ENCODE data around the gene SYT17. TPM values are rescaled to one million over a fixed set of nuclear protein-coding genes. Genes with fewer than 3 reads are reported as not detected.

Gene SYT17
- total RNA-seq, 1 experiment from 2014 or later, result 5.3 TPM

DNA sequence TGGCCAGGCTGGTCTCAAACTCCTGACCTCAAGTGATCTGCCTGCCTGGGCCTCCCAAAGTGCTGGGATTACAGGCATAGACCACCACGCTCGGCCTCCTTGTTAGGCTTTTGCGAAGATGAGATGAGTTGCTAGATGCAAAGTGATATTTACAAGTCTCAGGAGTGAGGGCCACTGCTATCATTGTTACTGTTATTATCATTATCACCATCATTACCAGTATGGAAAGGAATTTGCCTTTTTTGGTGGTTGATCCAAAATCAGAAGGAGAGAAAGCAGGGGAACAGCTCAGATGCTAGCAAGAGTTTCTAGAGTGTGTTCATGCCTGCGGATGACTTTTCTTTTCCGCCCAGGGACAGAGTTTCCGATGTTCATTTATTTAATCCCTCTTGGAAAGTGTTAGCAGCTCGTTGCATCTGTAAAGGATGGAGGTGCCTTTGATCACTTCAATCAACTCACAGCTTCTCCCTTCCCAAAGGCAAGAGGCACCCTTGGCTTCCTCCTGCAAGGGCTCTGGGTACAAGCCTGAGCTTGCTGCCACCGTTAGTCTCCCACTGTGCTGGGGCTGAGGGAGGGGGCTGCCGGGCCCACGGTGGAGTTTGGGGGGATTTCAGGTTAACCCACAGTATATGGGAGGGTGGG, 32.7 kb upstream of the SYT17 start:
- H3K4me3 ChIP-seq (ENCODE audit: insufficient read depth, low read depth, low read length), result no peak overlapping the region
- H3K27me3 ChIP-seq (ENCODE audit: control insufficient read depth, insufficient read depth, low read length), result no peaks in the 10 kb centered on the region
- H3K36me3 ChIP-seq (replicated peaks; ENCODE audit: control insufficient read depth, insufficient read depth, low read length), result no peaks in the 10 kb centered on the region
- no peak for DNase-seq

DNA sequence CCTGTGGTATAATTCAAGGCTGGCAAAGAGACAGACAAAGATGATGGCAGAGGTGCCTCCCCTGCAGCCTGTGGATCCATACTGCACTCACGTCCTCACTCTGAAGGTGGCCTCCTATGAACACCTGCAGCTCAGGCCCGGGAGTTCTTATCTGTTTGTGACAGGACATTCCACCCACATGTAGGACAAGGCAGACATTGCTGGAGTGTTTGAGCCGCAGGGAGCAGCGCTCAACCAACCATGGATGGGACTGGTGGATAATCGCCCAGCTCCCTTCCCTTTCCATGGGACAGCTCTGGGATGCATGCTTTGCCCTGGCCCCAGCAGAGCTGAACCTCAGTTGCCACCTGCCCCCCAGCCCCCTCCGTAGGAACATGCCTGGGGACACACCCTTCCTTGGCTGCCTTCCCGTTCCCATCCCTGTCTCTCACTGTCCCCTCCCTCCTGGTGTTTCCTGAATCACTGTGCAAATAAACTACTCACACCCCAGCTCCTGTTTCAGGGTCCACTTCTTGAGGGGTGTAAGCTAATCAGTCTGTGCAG, 32.1 kb upstream of the SYT17 start:
- no peak for DNase-seq
- H3K36me3 ChIP-seq (replicated peaks; ENCODE audit: control insufficient read depth, insufficient read depth, low read length), result no peaks in the 10 kb centered on the region
- no peak overlapping the region for H3K4me3 ChIP-seq (ENCODE audit: insufficient read depth, low read depth, low read length)
- no peaks in the 10 kb centered on the region for H3K27me3 ChIP-seq (ENCODE audit: control insufficient read depth, insufficient read depth, low read length)

DNA sequence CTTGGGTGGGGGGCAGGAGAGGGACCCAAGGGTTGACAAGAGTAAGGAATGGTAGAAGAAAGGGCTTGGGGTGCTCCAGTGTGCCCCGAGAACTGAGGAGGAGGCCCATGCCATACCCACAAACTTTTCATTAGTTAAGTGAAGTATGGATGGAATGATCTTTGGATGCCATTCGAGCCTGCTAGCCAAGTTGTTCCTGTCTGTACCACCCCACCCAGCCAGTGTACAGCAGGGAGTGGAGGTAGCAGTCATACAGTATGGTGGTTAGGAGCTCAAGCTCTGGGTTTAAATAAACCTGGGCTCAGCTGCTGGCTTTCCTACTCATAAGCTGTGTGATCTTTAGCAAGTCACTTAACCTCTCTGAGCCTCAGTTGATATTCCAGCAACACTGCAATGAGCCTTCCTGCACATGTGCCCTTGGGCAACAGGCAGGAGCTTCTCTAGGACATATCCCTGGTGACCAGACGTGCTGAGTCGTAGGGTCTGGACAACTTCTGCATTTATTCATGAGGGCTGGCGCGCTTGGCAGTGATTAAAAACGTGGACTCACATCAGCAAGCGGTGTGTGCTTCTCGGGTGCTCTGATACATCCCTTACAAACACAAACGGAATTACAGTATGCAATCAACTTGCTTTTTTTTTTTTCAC, 31.4 kb upstream of the SYT17 start:
- H3K36me3 ChIP-seq (replicated peaks; ENCODE audit: control insufficient read depth, insufficient read depth, low read length), result no peaks in the 10 kb centered on the region
- H3K4me3 ChIP-seq (ENCODE audit: insufficient read depth, low read depth, low read length), result no peak overlapping the region
- DNase-seq, result no peak
- H3K27me3 ChIP-seq (ENCODE audit: control insufficient read depth, insufficient read depth, low read length), result no peaks in the 10 kb centered on the region

DNA sequence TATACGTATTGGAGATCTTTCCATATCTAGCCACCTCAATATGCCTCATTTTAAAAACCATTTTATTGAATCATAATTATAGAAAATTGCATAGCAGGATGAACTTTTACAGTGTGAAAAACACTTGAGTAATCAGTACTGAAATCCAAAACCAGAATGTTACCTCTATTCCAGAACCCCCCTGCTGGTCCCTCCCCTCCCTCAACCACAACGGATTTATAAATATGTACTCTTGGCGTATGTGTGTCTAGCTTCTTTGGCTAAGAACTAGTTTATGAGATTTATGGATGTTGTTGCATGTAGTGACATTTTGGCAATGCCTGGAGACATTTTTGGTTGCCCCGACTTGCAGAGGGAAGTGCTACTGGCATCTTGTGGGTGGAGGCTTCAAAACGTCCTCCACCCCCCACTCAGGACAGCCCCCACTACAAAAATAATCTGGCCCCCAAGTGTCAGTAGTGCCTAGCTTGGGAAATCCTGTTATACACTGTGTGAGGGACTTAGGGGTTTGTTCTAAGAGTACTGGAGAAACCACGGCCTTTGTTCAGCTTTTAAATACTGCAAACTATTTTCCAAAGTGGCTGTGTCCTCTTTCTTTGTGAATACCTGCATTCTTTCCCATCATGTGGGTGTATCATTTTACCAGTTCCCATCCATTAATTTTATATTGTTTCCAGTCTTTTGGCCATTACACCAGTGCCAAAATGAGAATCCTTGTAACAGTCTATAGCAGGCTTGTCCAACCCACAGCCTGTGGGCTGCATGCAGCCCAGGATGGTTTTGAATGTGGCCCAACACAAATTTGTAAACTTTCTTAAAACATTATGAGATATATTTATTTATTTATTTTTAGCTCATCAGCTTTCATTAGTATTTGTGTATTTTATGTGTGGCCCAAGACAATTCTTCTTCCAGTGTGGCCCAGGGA, 30.6 kb upstream of the SYT17 start:
- Histone ChIP-seq H3K27me3 (ENCODE audit: control insufficient read depth, insufficient read depth, low read length) (no peaks in the 10 kb centered on the region), H3K4me3 (ENCODE audit: insufficient read depth, low read depth, low read length) (no peak overlapping the region), H3K36me3 (replicated peaks; ENCODE audit: control insufficient read depth, insufficient read depth, low read length) (no peaks in the 10 kb centered on the region)
- no peak for DNase-seq

DNA sequence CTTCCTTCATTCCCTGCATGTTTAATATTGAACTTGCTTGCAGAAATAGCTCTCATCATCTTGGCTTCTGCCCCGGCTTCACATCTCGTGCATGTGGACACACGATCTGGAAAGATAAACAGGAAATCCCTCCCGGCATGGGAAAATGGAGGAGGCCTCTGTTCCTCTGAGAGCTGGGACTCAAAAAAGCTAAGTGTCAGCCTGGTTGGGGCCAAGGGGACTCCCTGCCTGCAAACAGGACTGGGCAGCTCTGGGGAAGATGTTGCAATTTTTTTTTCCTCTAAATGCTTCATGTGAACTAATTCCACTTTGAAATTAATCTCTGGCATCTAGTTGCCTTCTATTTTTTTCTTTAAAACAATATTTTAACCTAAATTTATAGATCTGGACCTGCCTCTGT, 29.4 kb upstream of the SYT17 start:
- no peak for DNase-seq
- Histone ChIP-seq H3K27me3 (ENCODE audit: control insufficient read depth, insufficient read depth, low read length) (no peaks in the 10 kb centered on the region), H3K4me3 (ENCODE audit: insufficient read depth, low read depth, low read length) (no peak overlapping the region), H3K36me3 (replicated peaks; ENCODE audit: control insufficient read depth, insufficient read depth, low read length) (no peaks in the 10 kb centered on the region)

DNA sequence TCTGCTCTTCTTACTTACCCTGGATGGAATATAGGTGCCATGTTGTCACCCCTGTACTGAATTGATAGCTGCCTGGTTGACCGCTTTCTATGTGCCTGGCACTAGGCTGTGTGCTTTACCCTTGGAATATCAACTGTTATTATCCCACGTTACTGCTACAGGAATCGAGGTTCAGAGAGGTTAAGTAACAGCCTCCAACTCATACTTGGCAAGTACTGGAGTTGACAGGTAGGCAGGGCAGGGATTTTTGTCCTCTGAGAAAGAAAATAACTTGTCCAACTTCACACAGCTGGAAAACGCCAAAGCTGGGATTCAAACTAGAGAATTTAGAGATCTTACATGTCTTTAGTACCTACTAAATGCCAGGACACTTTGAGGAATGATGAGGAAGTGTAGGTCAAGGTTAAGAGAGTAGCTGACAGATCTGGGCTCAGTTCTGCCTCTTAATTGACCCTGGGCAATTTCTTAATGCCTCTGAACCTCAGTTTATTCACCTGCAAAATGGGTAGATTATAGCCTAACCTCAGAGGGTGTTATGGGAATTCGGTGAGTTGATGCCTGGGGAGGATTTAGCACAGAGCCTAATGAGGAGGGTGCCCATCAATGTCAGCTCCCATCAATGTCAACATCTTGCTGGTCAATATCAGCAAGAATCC, 28.5 kb upstream of the SYT17 start:
- no peak overlapping the region for H3K4me3 ChIP-seq (ENCODE audit: insufficient read depth, low read depth, low read length)
- no peaks in the 10 kb centered on the region for H3K36me3 ChIP-seq (replicated peaks; ENCODE audit: control insufficient read depth, insufficient read depth, low read length)
- DNase-seq, result no peak
- no peaks in the 10 kb centered on the region for H3K27me3 ChIP-seq (ENCODE audit: control insufficient read depth, insufficient read depth, low read length)

DNA sequence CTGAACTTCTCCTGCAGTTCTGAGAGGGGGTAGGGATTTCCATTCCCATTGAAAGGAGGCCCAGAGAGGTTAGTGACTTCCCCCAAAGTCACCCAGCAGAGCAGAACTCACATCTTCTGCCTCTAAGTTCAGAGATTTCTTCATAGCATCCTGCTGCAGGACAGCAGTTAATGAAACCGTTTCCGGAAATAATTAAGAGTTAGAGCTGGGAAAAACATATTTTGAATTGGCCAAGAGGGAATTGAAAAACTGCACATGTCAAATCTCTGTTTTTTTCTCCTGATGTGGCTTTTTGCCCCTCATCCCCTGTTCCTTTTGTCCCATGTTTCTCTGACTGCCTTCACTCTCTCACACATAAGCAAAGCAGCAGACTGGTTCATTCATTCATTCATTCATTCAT, 27.6 kb upstream of the SYT17 start:
- no peak for DNase-seq
- H3K27me3 ChIP-seq (ENCODE audit: control insufficient read depth, insufficient read depth, low read length), result no peaks in the 10 kb centered on the region
- H3K4me3 ChIP-seq (ENCODE audit: insufficient read depth, low read depth, low read length), result no peak overlapping the region
- no peaks in the 10 kb centered on the region for H3K36me3 ChIP-seq (replicated peaks; ENCODE audit: control insufficient read depth, insufficient read depth, low read length)

DNA sequence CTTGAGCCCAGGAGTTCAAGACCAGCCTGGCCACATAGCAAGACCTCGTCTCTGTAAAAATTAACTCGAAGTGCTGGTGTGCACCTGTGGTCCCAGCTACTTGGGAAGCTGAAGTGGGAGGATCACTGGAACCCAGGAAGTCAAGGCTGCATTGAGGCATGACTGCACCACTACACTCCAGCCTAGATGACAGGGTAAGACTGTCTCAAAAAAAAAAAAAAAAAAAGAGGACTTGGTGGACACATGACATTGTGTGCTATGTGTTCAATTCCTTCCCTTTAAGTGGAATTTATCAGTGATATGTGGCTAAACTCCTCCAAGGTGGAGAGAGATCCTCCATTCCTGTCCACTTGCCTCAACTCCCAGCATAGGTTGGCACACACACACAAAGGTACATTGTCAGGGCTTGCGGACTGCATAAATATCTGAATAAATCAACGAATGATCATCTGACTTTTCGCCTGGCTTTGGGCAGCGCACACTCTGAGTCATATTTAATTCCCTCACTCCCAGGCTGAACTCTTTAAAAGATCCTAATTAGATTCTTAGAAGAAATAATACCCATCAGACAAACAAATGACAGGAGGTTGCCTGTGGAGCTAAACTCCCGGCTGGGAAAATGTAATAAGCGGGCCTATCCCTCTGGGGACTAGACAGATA, 25.0 kb upstream of the SYT17 start:
- H3K27me3 ChIP-seq (ENCODE audit: control insufficient read depth, insufficient read depth, low read length), result no peaks in the 10 kb centered on the region
- no peak for DNase-seq
- no peaks in the 10 kb centered on the region for H3K36me3 ChIP-seq (replicated peaks; ENCODE audit: control insufficient read depth, insufficient read depth, low read length)
- no peak overlapping the region for H3K4me3 ChIP-seq (ENCODE audit: insufficient read depth, low read depth, low read length)

DNA sequence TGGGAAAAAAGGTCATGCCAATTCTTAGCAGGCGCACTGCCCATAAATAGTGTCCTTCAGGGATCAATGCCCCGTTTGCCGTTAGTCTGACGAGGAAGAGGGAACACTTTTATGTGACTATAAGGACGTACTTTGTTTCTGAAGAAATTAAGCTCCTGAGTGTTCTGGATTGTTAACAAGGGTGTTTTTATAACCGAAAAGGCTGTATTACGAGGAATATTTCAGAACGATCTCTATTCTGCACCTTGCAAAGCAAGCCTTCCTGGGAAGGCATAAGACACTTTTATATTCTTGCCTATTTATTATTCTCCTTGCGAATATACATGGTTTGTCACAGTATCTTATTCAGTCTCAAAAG, 24.5 kb upstream of the SYT17 start:
- Histone ChIP-seq H3K27me3 (ENCODE audit: control insufficient read depth, insufficient read depth, low read length) (no peaks in the 10 kb centered on the region), H3K4me3 (ENCODE audit: insufficient read depth, low read depth, low read length) (no peak overlapping the region), H3K36me3 (replicated peaks; ENCODE audit: control insufficient read depth, insufficient read depth, low read length) (no peaks in the 10 kb centered on the region)
- no peak for DNase-seq

DNA sequence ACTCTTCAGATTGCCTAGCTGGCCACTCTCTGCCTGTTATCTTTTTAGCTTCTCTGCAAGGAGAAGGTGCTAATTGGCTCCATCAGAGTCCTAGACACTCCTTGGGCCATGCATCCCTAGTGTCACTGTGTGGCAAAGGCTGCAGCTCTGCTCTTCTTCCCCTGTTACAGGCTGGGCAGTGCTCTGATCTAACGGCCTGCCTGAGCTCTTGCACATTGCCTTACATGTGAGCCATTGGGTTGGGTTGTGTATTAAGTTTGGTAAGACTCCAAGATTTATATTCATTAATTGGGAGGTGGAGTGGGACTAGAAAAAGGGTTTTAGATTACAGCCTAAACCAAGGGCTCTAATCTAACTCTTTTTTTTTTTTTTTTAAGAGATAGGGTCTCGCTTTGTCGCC, 23.0 kb upstream of the SYT17 start:
- Histone ChIP-seq H3K27me3 (ENCODE audit: control insufficient read depth, insufficient read depth, low read length) (no peaks in the 10 kb centered on the region), H3K4me3 (ENCODE audit: insufficient read depth, low read depth, low read length) (no peak overlapping the region), H3K36me3 (replicated peaks; ENCODE audit: control insufficient read depth, insufficient read depth, low read length) (no peaks in the 10 kb centered on the region)
- no peak for DNase-seq

DNA sequence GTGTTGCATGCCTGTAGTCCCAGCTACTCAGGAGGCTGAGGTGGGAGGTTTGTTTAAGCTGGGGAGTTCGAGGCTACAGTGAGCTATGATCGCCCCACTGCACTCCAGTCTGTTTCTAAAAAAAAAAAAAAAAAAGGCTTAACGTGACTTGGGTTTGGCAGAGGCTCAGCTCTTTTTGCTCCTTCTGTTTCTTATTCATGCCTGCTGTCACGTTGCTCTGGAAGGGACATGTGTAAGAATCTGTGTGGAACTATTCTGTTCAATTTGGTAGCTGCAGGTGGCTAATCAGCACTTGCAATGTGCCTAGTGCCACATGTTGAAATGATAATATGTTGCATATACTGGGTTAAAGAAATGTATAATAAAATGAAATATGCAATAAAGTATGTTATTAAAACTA, 20.9 kb upstream of the SYT17 start:
- DNase-seq, result no peak
- no peak overlapping the region for H3K4me3 ChIP-seq (ENCODE audit: insufficient read depth, low read depth, low read length)
- no peaks in the 10 kb centered on the region for H3K27me3 ChIP-seq (ENCODE audit: control insufficient read depth, insufficient read depth, low read length)

DNA sequence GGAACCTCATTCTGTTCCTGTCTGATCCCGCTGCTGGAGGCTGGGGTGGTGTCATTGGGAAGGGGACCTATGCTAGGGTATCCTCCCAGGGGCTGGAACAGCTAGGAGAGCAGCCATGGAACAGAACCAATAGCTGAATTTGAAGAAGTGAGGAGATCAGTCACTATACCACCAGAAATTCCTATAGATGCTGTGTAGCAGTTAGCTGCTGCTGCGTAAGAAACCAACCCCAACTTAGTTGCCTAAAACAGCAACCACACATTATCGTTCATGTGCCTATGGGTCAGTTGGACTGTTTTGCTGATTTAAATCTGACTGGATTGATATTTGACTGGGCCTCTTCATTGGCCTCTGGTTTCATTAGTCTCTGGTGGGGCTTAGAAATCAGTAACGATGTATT, 20.4 kb upstream of the SYT17 start:
- H3K27me3 ChIP-seq (ENCODE audit: control insufficient read depth, insufficient read depth, low read length), result no peaks in the 10 kb centered on the region
- no peak for DNase-seq
- H3K4me3 ChIP-seq (ENCODE audit: insufficient read depth, low read depth, low read length), result no peak overlapping the region

More for the DNA sequence above, 20.9 kb upstream of the SYT17 start:
- H3K36me3 ChIP-seq (replicated peaks; ENCODE audit: control insufficient read depth, insufficient read depth, low read length), result no peaks in the 10 kb centered on the region

DNA sequence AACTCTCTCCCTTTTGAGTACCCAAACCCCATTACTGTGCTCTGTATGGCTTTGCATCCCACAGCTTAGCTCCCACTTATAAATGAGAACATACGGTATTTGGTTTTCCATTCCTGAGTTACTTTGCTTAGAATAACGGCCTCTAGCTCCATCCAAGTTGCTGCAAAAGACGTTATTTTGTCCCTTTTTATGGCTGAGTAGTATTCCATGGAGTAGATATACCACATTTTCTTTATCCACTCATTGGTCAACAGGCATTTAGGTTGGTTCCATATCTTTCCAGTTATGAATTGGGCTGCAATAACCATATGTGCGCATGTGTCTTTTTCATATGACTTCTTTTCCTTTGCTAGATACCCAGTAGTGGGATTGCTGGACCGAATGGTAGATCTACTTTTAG, 19.9 kb upstream of the SYT17 start:
- Histone ChIP-seq H3K27me3 (ENCODE audit: control insufficient read depth, insufficient read depth, low read length) (no peaks in the 10 kb centered on the region), H3K36me3 (replicated peaks; ENCODE audit: control insufficient read depth, insufficient read depth, low read length) (no peaks in the 10 kb centered on the region), H3K4me3 (ENCODE audit: insufficient read depth, low read depth, low read length) (no peak overlapping the region)
- no peak for DNase-seq

More for the DNA sequence above, 20.4 kb upstream of the SYT17 start:
- no peaks in the 10 kb centered on the region for H3K36me3 ChIP-seq (replicated peaks; ENCODE audit: control insufficient read depth, insufficient read depth, low read length)

DNA sequence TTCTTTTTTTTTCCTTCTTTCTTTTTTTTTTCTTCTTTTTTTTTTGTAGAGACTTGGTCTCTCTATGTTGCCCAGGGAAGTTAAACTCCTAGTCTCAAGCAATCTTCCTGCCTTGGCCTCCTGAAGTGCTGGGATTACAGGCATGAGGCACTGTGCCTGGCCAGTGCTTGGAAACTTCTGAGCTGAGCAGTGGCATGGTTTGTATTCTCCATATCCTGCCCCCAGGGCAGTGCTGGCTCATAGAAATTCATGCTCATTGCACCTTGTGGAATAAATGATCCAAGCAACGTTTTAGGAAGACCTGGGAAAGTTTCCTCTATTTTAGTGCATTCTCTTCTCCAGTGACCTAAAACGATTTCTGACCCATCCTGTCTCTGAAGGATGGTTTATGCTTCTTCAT, 16.7 kb upstream of the SYT17 start:
- Histone ChIP-seq H3K27me3 (ENCODE audit: control insufficient read depth, insufficient read depth, low read length) (no peaks in the 10 kb centered on the region), H3K4me3 (ENCODE audit: insufficient read depth, low read depth, low read length) (no peak overlapping the region), H3K36me3 (replicated peaks; ENCODE audit: control insufficient read depth, insufficient read depth, low read length) (no peaks in the 10 kb centered on the region)
- DNase-seq, result no peak
